ENCODE measurements around the gene EPHB2. TPM values are rescaled to one million over a fixed set of nuclear protein-coding genes. Genes with fewer than 3 reads are reported as not detected.

Gene EPHB2
- total and polyA plus RNA-seq, 2 of the 8 experiments (the other 6 are each of a cell fraction or from before 2014, with no cell fraction given): 15.8 to 17.2 TPM

GRCh38 chr1:22804969-22805671, 94.5 kb downstream of the EPHB2 start:
- Histone ChIP-seq H2BK5ac (ENCODE audit: low read depth, low read length) (peak overlapping the region; percentile 78; the same call in 1 of the 2 replicates), H2BK15ac (ENCODE audit: low read length) (no peak overlapping the region), H2AFZ (ENCODE audit: low read length) (no peak overlapping the region), H2BK120ac (replicated peaks; ENCODE audit: low read depth, low read length) (peak overlapping the region; percentile 38), H3K9me3 (ENCODE audit: insufficient read depth in 2 of 2, low read depth in 1 of 2, low read length in 1 of 2) (no peaks in the 10 kb centered on the region), H3K18ac (ENCODE audit: extremely low read depth, low read length) (peak overlapping the region; percentile 87), H3K4ac (replicated peaks; ENCODE audit: insufficient read length, low read depth, low read length) (peak overlapping the region; percentile 87), H4K91ac (replicated peaks; ENCODE audit: insufficient read length, low read length) (peak overlapping the region; percentile 75), H4K20me1 (replicated peaks in 1 of 2; ENCODE audit: control insufficient read depth in 1 of 2, insufficient read depth in 2 of 2, low read length in 2 of 2) (no peaks in the 10 kb centered on the region), H2BK12ac (ENCODE audit: low read depth, low read length) (peak overlapping the region; percentile 75; the same call in 1 of the 2 replicates), H3K36me3 (ENCODE audit: control insufficient read depth in 2 of 4, insufficient read depth in 4 of 4, low read length in 3 of 4) (no peaks in the 10 kb centered on the region), H3K9ac (replicated peaks in 1 of 4; ENCODE audit: extremely low read depth in 1 of 4, low read depth in 3 of 4, low read length in 3 of 4) (no peak overlapping the region), H3K27me3 (replicated peaks in 1 of 4; ENCODE audit: control insufficient read depth in 3 of 4, extremely low read depth in 1 of 4, insufficient read depth in 3 of 4, low read length in 3 of 4) (no peaks in the 10 kb centered on the region), H3K79me1 (ENCODE audit: low read depth, low read length) (no peaks in the 10 kb centered on the region), H3K27ac (ENCODE audit: low read depth, low read length) (no peak overlapping the region), H3K56ac (replicated peaks; ENCODE audit: insufficient read length, low read depth, low read length) (no peak overlapping the region), H3K23me2 (ENCODE audit: low read depth, low read length) (peaks cover 4% of the 10 kb centered on the region; the same call in 1 of the 2 replicates), H3K4me3 (ENCODE audit: extremely low read depth in 1 of 4, insufficient read depth in 2 of 4, low read depth in 3 of 4, low read length in 4 of 4) (no peak overlapping the region), H3K79me2 (ENCODE audit: control insufficient read depth in 1 of 2, insufficient read depth in 2 of 2, low read length in 2 of 2) (no peaks in the 10 kb centered on the region), H3K4me1 (replicated peaks in 1 of 4; ENCODE audit: control insufficient read depth in 3 of 4, insufficient read depth in 4 of 4, low read length in 3 of 4) (peaks cover 9 to 48% (median 22%) of the 10 kb centered on the region in 4 experiments), H2AK5ac (ENCODE audit: low read depth, low read length) (peak overlapping the region; percentile 43; the same call in 1 of the 2 replicates), H2BK20ac (ENCODE audit: low read length) (peak overlapping the region; percentile 72), H3K23ac (ENCODE audit: insufficient read length) (no peak overlapping the region), H4K8ac (ENCODE audit: extremely low read depth, insufficient read depth, low read length) (no peak overlapping the region), H3K14ac (ENCODE audit: insufficient read length) (no peak overlapping the region), H4K5ac (ENCODE audit: insufficient read length, low read depth, low read length) (peak overlapping the region; percentile 26), H3K4me2 (ENCODE audit: insufficient read depth in 1 of 2, low read depth in 2 of 2, low read length in 2 of 2) (peak overlapping the region; percentile 25 to 48; a peak in 3 of 4 replicates)
- FAIRE-seq: no peak
- DNase-seq (ENCODE audit: low read depth in 1 of 2, low spot score in 2 of 2): no peak
- no peak for TF ChIP-seq SP4 (IDR thresholded peaks at IDR 0.05; ENCODE audit: low read length)
- no peak for TF ChIP-seq SUZ12 (IDR thresholded peaks at IDR 0.05; ENCODE audit: low read length)
- no peak for TF ChIP-seq KDM1A (IDR thresholded peaks at IDR 0.05; ENCODE audit: borderline replicate concordance, low read length)
- TF ChIP-seq CHD1 (IDR thresholded peaks at IDR 0.05; ENCODE audit: low read depth, low read length): no peak
- TF ChIP-seq CTBP2 (IDR thresholded peaks at IDR 0.05; ENCODE audit: borderline replicate concordance, insufficient read depth, insufficient read length, low read length): no peak
- TF ChIP-seq EZH2 (IDR thresholded peaks at IDR 0.05; ENCODE audit: low read depth, low read length, severe bottlenecking): no peak
- no peak for TF ChIP-seq SIX5 (IDR thresholded peaks at IDR 0.05; ENCODE audit: low read depth, low read length)
- no peak for TF ChIP-seq KDM5A (IDR thresholded peaks at IDR 0.05; ENCODE audit: low read length)
- no peak for TF ChIP-seq CREB1 (IDR thresholded peaks at IDR 0.05)
- ChIA-PET CTCF (ENCODE audit: partially characterized antibody) (interaction anchor here (0.5 to 4.5 kb wide), 11 partner anchors 13 to 1137 kb away, joined by 3 to 17 read pairs (median 4); no protein-coding TSS in a partner anchor), POLR2A (ENCODE audit: partially characterized antibody) (interaction anchor here (1.4 kb wide), 1 partner anchor 12 kb away, joined by 6 read pairs; no protein-coding TSS in a partner anchor)
- 80% methylated on average over 7 of the region's 7 CpGs; no CpG with 5 or more reads in 1 of the 2 experiments for WGBS, 2 experiments (ENCODE audit: extremely low coverage in 1 of 2, insufficient coverage in 1 of 2, insufficient read length in 1 of 2, insufficient replicate concordance in 2 of 2, low coverage in 1 of 2, low lambda C conversion rate in 2 of 2, missing lambda C conversion rate in 1 of 2)
